ENCODE data around the gene TAAR5.
"Not testable (repeated sequence)": the region's sequence is repeated elsewhere in the genome, so short reads cannot be mapped to it uniquely, and the experiment has no call there.

The TAAR5 gene

GRCh38 chr6:132589454-132589853 is at the start of gene TAAR5:
Gene TAAR5, minus strand, starts transcription at chr6:132589741. Its CDS starts 55 bp downstream, at chr6:132589686.
- no peak for DNase-seq

- DNase-seq: not testable (repeated sequence)
Measured at GRCh38 chr6:132637135-132637534, 47.6 kb upstream of the TAAR5 start.

- DNase-seq: not testable (repeated sequence)
Measured at GRCh38 chr6:132635906-132636305, 46.4 kb upstream of the TAAR5 start.

GRCh38 chr6:132635288-132635687 is 45.7 kb upstream of the TAAR5 start:
- DNase-seq: not testable (repeated sequence)

- DNase-seq: no peak
Measured at GRCh38 chr6:132634796-132635195, 45.3 kb upstream of the TAAR5 start.

GRCh38 chr6:132633362-132633761 is 43.8 kb upstream of the TAAR5 start:
- no peak for DNase-seq

GRCh38 chr6:132624175-132624574 is 34.6 kb upstream of the TAAR5 start, which contains the start of gene TAAR2:
Gene TAAR2, minus strand, starts transcription at chr6:132624275. Its CDS starts 0 bp downstream, at chr6:132624275.
- DNase-seq: no peak

GRCh38 chr6:132623106-132623845 is 33.7 kb upstream of the TAAR5 start:
- no peak for DNase-seq

- no peak for DNase-seq
Measured at GRCh38 chr6:132616677-132617076, 27.1 kb upstream of the TAAR5 start.

GRCh38 chr6:132614554-132614953 is 25.0 kb upstream of the TAAR5 start:
- DNase-seq: no peak

GRCh38 chr6:132612449-132613108 is 23.0 kb upstream of the TAAR5 start:
- no peak for DNase-seq

- DNase-seq: no peak
Measured at GRCh38 chr6:132611616-132612015, 22.1 kb upstream of the TAAR5 start.

- no peak for DNase-seq
Measured at GRCh38 chr6:132607544-132608233, 18.1 kb upstream of the TAAR5 start.

GRCh38 chr6:132604635-132605152 is 15.2 kb upstream of the TAAR5 start:
- no peak for DNase-seq

GRCh38 chr6:132600900-132601299 is 11.4 kb upstream of the TAAR5 start:
- not testable (repeated sequence) for DNase-seq

- peak; percentile 1 for DNase-seq
Measured at GRCh38 chr6:132598473-132598872, 8.9 kb upstream of the TAAR5 start.

- no peak for DNase-seq
Measured at GRCh38 chr6:132596201-132596600, 6.7 kb upstream of the TAAR5 start.

GRCh38 chr6:132592855-132593254 is 3.3 kb upstream of the TAAR5 start:
- no peak for DNase-seq

- DNase-seq: no peak
Measured at GRCh38 chr6:132590362-132590761, 821 bp upstream of the TAAR5 start.

- DNase-seq: no peak
Measured at GRCh38 chr6:132587424-132587823, 2.1 kb downstream of the TAAR5 start.

GRCh38 chr6:132584698-132585097 is 4.8 kb downstream of the TAAR5 start:
- DNase-seq: no peak

GRCh38 chr6:132571774-132572173 is 17.8 kb downstream of the TAAR5 start:
- DNase-seq: no peak

GRCh38 chr6:132570221-132570777 is 19.2 kb downstream of the TAAR5 start, which contains the start of gene TAAR6:
Gene TAAR6, plus strand, starts transcription at chr6:132570322. Its CDS starts 0 bp downstream, at chr6:132570322.
- no peak for DNase-seq
